HFFc6 (cell line): ENCODE data around the gene FILIP1L. TPM values are rescaled to one million over a fixed set of nuclear protein-coding genes. Genes with fewer than 3 reads are reported as not detected.

Source experiments
- DNase-seq: peaks from one replicate; pipeline ENCODE4 v3.0.0-alpha.2; 2018
- H3K27ac Mint-ChIP-seq: 2 replicates; pipeline ENCODE4 v1.8.0; 2020; ENCODE audit warnings: mild to moderate bottlenecking, mixed read lengths
- H3K27me3 Mint-ChIP-seq: 2 replicates; pipeline ENCODE4 v1.8.0; 2021; ENCODE audit warnings: mild to moderate bottlenecking, moderate library complexity, mixed read lengths; ENCODE audit not compliant: insufficient read depth
- H3K36me3 Mint-ChIP-seq: 2 replicates; pipeline ENCODE4 v1.8.0; 2021; ENCODE audit warnings: low read depth, mixed read lengths
- H3K4me1 Mint-ChIP-seq: 2 replicates; pipeline ENCODE4 v1.8.0; 2020; ENCODE audit warnings: low read depth, mixed read lengths
- H3K4me3 Mint-ChIP-seq: 2 replicates; pipeline ENCODE4 v1.8.0; 2020; ENCODE audit warnings: mild to moderate bottlenecking, moderate library complexity, mixed read lengths
- H3K9me3 Mint-ChIP-seq: 2 replicates; pipeline ENCODE4 v1.8.0; 2020; ENCODE audit warnings: mild to moderate bottlenecking, mixed read lengths
- CTCF ChIP-seq: fragments of 200-600 bp; sonication (generic); IDR thresholded peaks from 2 replicates; pipeline ENCODE4 v1.5.0; 2021; ENCODE audit warnings: antibody characterized with exemption, mild to moderate bottlenecking
- total RNA-seq, 6 experiments: library from RNA; stranded (reverse); fragmentation: NEBNext Ultra II Directional; extraction: Animal tissue kit (Norgen Biotek cat#: 25700); gene quantifications; 2 replicates in 1 of 6; 3 replicates in 5 of 6; pipeline ENCODE4 v1.2.3, GENCODE V29; 2021

The FILIP1L gene
- total RNA-seq, 6 experiments from 2014 or later: 37.8 to 54.7 (median 48.2) TPM

GRCh38 chr3:99990179-99990578 lies 124.1 kb downstream of the FILIP1L start:
- Mint-ChIP-seq H3K27ac (no peak overlapping the region), H3K9me3 (peaks cover 15% of the 10 kb centered on the region), H3K36me3 (peaks cover 18% of the 10 kb centered on the region), H3K4me1 (no peaks in the 10 kb centered on the region), H3K27me3 (no peaks in the 10 kb centered on the region), H3K4me3 (no peak overlapping the region)
- DNase-seq: no peak
- TF ChIP-seq CTCF: no peak

- DNase-seq: no peak
- Mint-ChIP-seq H3K27me3 (no peaks in the 10 kb centered on the region), H3K36me3 (no peaks in the 10 kb centered on the region), H3K27ac (no peak overlapping the region), H3K4me3 (no peak overlapping the region), H3K9me3 (no peaks in the 10 kb centered on the region), H3K4me1 (peaks cover 12% of the 10 kb centered on the region)
- no peak for TF ChIP-seq CTCF
Measured at GRCh38 chr3:99984668-99985067, 129.6 kb downstream of the FILIP1L start.

- Mint-ChIP-seq H3K4me3 (no peak overlapping the region), H3K27ac (no peak overlapping the region), H3K27me3 (no peaks in the 10 kb centered on the region), H3K9me3 (no peaks in the 10 kb centered on the region), H3K4me1 (peaks cover 12% of the 10 kb centered on the region), H3K36me3 (no peaks in the 10 kb centered on the region)
- TF ChIP-seq CTCF: no peak
- DNase-seq: no peak
Measured at GRCh38 chr3:99984139-99984538, 130.2 kb downstream of the FILIP1L start.

GRCh38 chr3:99982650-99983049 lies 131.7 kb downstream of the FILIP1L start:
- no peaks in the 10 kb centered on the region for H3K36me3 Mint-ChIP-seq
- peaks cover 12% of the 10 kb centered on the region for H3K4me1 Mint-ChIP-seq
- H3K27me3 Mint-ChIP-seq: no peaks in the 10 kb centered on the region
- no peak overlapping the region for H3K27ac Mint-ChIP-seq
- no peaks in the 10 kb centered on the region for H3K9me3 Mint-ChIP-seq
- no peak for TF ChIP-seq CTCF
- no peak overlapping the region for H3K4me3 Mint-ChIP-seq
- DNase-seq: no peak

- Mint-ChIP-seq H3K27me3 (no peaks in the 10 kb centered on the region), H3K9me3 (no peaks in the 10 kb centered on the region)
- TF ChIP-seq CTCF: no peak
Measured at GRCh38 chr3:99981138-99981537, 133.2 kb downstream of the FILIP1L start.

GRCh38 chr3:99980606-99981005 lies 133.7 kb downstream of the FILIP1L start:
- no peak for TF ChIP-seq CTCF

More at GRCh38 chr3:99981138-99981537, 133.2 kb downstream of the FILIP1L start:
- Mint-ChIP-seq H3K36me3 (peaks cover 7% of the 10 kb centered on the region; the same call in 1 of the 2 replicates), H3K27ac (no peak overlapping the region), H3K4me3 (no peak overlapping the region), H3K4me1 (peaks cover 12% of the 10 kb centered on the region)
- no peak for DNase-seq

More at GRCh38 chr3:99980606-99981005, 133.7 kb downstream of the FILIP1L start:
- H3K36me3 Mint-ChIP-seq: peaks cover 7% of the 10 kb centered on the region; the same call in 1 of the 2 replicates
- no peak for DNase-seq
- H3K9me3 Mint-ChIP-seq: no peaks in the 10 kb centered on the region
- peaks cover 12% of the 10 kb centered on the region for H3K4me1 Mint-ChIP-seq
- H3K27me3 Mint-ChIP-seq: no peaks in the 10 kb centered on the region
- no peak overlapping the region for H3K4me3 Mint-ChIP-seq
- H3K27ac Mint-ChIP-seq: no peak overlapping the region
